Esophagus (tissue), 2 donors: Measurements from ENCODE around the gene IL1RL2. TPM values are rescaled to one million over a fixed set of nuclear protein-coding genes. Genes with fewer than 3 reads are reported as not detected.

ENCODE experiments used
- H3K27ac ChIP-seq, 2 donors: one replicate each; pipeline ENCODE4 v1.5.1; 2013; ENCODE audit warnings: low read depth in 2 of 2, mild to moderate bottlenecking in 2 of 2, inconsistent platforms in 1 of 2, low read length in 1 of 2, moderate library complexity in 1 of 2
- H3K27me3 ChIP-seq, 2 donors: one replicate each; pipeline ENCODE4 v1.6.1; 2013; ENCODE audit warnings: low read length in 2 of 2, control low read depth in 1 of 2, mild to moderate bottlenecking in 1 of 2; ENCODE audit not compliant: insufficient read depth in 2 of 2, control insufficient read depth in 1 of 2
- H3K36me3 ChIP-seq, 2 donors: one replicate each; pipeline ENCODE4 v1.6.1; 2013; ENCODE audit warnings: low read length in 1 of 2; ENCODE audit not compliant: control insufficient read depth in 2 of 2, insufficient read depth in 2 of 2
- H3K4me1 ChIP-seq, 2 donors: one replicate each; pipeline ENCODE4 v1.6.1; 2013; ENCODE audit warnings: low read length in 1 of 2; ENCODE audit not compliant: control insufficient read depth in 2 of 2, insufficient read depth in 2 of 2
- H3K4me3 ChIP-seq, 2 donors: one replicate each; pipeline ENCODE4 v1.5.1; 2013; ENCODE audit warnings: low read length in 2 of 2, mild to moderate bottlenecking in 2 of 2, low read depth in 1 of 2, moderate library complexity in 1 of 2
- H3K9me3 ChIP-seq, 2 donors: one replicate each; pipeline ENCODE4 v1.6.1; 2013; ENCODE audit warnings: mild to moderate bottlenecking in 2 of 2, low read depth in 1 of 2, low read length in 1 of 2, moderate library complexity in 1 of 2; ENCODE audit not compliant: control insufficient read depth in 2 of 2, insufficient read depth in 1 of 2
- WGBS, 2 donors: extraction: QIAGEN DNeasy Blood & Tissue Kit; methylation state at CpG; one replicate each; pipeline ENCODE4 v1.1.7; 2013; 5-methylcytosine and 5-hydroxymethylcytosine counted together
- polyA plus RNA-seq, 2 donors: library from polyadenylated mRNA; stranded (reverse); fragments of 200-250 nt; gene quantifications; one replicate each; pipeline ENCODE4 v1.2.3, GENCODE V29; 2013
- donor health status: healthy with polysubstance abuse.
- donor health status: Bipolar disorder and iron deficiency.

The IL1RL2 gene
- polyA plus RNA-seq, 2 donors: 5.0 to 6.1 TPM

DNA sequence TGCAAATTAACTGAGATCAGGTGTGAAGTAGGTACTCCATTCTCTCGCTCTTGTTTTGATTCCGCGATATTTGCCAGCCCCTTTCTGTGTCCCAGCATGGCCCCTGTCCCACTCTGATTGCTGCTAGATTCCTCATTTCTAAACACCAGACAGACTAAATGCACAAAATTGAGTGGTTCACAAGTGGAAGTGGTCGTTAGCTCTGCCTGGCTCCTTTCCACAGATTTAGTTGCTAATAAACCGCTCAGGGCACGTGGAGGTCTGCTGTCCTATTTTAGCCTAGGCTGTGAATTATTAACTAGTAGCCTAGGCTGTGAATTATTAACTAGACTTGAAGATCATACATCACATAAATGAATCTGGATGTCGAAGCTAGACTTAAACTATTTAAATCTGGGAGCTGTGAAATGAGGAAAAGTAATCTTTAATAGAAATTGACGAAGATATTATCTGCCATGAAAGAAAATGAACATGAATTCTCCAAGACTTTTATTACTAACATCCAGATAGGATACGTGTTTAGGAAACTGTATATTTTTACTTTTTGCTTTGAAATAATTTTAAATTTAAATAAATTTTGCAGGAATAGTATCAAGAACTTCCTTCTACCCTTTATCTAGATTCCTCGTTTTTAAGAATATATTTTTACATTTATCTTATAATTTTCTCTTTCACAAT, 3.7 kb downstream of the IL1RL2 start:
- Histone ChIP-seq H3K4me1 (no peaks in the 10 kb centered on the region), H3K9me3 (no peaks in the 10 kb centered on the region), H3K27me3 (no peaks in the 10 kb centered on the region), H3K36me3 (no peaks in the 10 kb centered on the region), H3K4me3 (no peak overlapping the region), H3K27ac (no peak overlapping the region)
- WGBS, 2 donors: 71 to 90% methylated on average over 10 of the region's 10 CpGs

DNA sequence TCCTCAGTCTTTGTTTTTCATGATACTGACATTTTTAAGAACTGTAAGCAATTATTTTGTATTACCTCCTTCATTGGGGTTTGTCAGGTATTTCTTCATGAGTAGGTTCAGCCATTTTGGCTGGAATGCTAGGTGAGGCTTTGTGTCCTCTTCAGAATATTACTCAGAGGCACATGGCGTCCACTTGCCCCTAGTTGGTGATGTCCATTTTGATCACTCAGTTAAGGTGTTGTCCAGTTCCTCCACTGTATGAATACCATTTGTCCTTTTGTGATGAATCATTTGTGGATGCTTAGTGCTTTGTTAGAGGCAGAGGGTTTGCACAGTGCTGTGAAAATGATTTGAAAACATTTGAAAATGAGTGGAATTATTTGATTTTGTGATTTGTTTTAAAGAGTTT, 4.7 kb downstream of the IL1RL2 start:
- no peaks in the 10 kb centered on the region for H3K9me3 ChIP-seq
- WGBS, 2 donors: 88 to 96% methylated on average over 1 of the region's 1 CpG
- H3K36me3 ChIP-seq: no peaks in the 10 kb centered on the region
- no peaks in the 10 kb centered on the region for H3K4me1 ChIP-seq
- H3K27me3 ChIP-seq: no peaks in the 10 kb centered on the region
- H3K4me3 ChIP-seq: no peak overlapping the region
- H3K27ac ChIP-seq: no peak overlapping the region

DNA sequence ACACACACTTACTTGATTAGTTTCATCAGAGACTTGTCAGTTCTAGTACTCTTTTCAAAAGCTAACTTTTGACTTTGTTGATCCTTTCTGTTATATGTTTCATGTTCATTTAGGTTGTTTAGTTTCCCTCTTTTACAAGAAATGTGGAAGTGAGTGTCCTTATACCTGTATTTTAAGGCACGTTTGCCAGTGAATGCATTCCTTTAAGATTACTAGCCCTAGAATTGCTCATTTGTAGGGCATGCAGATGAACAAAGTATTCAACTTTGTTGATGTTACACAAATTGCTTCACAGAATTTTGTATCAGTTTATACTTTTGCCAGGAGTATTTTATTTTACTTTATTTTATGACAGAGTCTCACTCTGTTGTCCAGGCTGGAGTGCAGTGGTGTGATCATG, 6.3 kb downstream of the IL1RL2 start:
- no peak overlapping the region for H3K4me3 ChIP-seq
- H3K4me1 ChIP-seq: no peaks in the 10 kb centered on the region
- no peaks in the 10 kb centered on the region for H3K36me3 ChIP-seq
- WGBS, 2 donors: 50 to 72% methylated on average over 1 of the region's 1 CpG
- no peaks in the 10 kb centered on the region for H3K27me3 ChIP-seq
- H3K27ac ChIP-seq: no peak overlapping the region
- H3K9me3 ChIP-seq: no peaks in the 10 kb centered on the region

DNA sequence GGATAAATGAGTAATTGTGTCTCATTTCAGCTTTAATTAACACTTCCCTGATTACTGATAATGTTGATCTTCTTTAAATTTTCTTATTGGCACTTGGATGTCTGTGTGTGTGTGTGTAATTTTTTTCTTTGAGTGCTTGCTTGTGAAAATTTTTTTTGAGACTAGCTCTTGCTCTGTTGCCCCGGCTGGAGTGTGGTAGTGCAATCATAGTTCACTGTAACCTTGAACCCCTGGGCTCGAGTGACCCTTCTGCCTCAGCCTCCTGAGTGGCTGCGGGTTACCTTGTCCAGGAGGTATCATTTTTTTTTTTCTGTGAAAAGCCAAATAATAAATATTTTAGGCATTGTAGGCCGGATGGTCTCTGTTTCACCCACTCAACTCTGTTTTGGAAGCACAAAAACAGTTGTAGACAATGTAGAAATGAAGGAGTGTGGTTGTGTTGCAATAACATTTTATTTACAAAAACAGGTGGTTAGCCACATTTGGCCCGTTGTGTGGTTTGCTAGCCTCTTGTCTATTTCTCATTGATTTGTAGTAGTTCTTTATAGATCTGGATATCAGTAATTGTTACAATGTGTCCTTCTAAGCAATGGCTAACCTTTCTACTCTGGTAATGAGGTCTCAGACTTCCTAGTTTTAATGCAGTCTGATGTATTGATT, 7.9 kb downstream of the IL1RL2 start:
- Histone ChIP-seq H3K4me1 (no peaks in the 10 kb centered on the region), H3K27me3 (no peaks in the 10 kb centered on the region), H3K27ac (no peak overlapping the region), H3K4me3 (no peak overlapping the region), H3K9me3 (no peaks in the 10 kb centered on the region), H3K36me3 (no peaks in the 10 kb centered on the region)
- WGBS, 2 donors: 71 to 82% methylated on average over 5 of the region's 5 CpGs

DNA sequence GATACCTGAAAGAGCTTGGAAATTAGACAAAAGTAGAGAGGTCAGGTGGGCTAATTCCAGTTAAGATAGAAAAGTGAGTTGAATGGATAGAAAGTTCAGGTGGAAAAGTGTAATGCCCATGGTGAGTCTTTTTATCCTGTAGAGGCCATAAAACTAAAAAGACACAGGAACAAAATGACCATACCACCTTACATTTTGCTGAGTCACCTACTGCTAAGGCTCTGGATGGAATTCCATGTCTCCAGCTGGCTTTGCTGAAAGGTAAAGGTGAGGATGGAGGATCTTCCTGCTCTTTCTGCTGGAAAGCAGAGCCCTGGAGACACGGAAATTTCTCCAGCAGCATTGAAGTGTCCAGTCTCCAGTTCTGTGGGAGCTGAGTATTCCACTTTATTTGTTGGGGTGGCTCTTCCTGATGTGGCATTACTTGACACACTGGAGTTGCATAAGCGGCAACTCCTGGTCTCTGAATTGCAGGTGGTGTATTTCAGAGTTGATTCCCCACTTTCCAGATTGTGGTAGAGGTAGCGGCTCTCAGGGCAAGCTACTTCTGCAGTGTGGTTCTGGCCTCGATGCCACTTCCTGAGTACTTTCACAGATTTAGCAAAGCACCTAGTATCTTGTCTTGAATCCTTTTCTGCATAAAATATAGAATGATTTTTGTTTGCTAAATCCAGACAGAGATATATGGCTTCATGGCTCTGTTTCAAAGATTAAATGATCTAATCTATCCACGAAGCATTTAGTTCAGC, 10.7 kb downstream of the IL1RL2 start:
- WGBS, 2 donors: 71 to 81% methylated on average over 5 of the region's 5 CpGs
- H3K27ac ChIP-seq: no peak overlapping the region
- no peaks in the 10 kb centered on the region for H3K27me3 ChIP-seq
- peaks cover 0 to 2% of the 10 kb centered on the region in 2 donors for H3K9me3 ChIP-seq
- peaks cover 0 to 4% of the 10 kb centered on the region in 2 donors for H3K36me3 ChIP-seq
- H3K4me1 ChIP-seq: no peaks in the 10 kb centered on the region
- H3K4me3 ChIP-seq: no peak overlapping the region

DNA sequence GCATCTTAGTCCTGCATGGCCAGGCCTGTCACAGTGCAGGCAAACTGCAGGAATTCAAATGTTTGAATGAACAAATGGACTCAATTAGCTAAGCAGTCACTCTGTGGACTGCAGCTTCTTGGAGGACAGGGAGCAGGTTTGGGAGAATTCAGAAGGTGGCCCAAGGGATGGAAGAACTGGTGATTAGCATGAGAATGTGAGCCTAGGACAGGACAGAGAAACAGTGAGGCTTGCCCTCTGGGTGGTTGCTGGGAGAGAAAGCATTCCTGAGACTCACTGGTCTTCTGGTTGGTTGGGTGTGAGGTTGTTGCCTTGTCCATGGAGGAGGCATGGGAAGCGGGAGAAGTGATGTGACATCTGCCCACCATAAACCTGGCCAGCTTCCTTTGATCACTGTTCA, 13.7 kb downstream of the IL1RL2 start:
- H3K4me3 ChIP-seq: no peak overlapping the region
- H3K9me3 ChIP-seq: peaks cover 0 to 2% of the 10 kb centered on the region in 2 donors
- no peaks in the 10 kb centered on the region for H3K4me1 ChIP-seq
- WGBS, 2 donors: 96 to 100% methylated on average over 1 of the region's 1 CpG
- no peak overlapping the region for H3K27ac ChIP-seq
- no peaks in the 10 kb centered on the region for H3K27me3 ChIP-seq
- H3K36me3 ChIP-seq: peaks cover 0 to 4% of the 10 kb centered on the region in 2 donors

DNA sequence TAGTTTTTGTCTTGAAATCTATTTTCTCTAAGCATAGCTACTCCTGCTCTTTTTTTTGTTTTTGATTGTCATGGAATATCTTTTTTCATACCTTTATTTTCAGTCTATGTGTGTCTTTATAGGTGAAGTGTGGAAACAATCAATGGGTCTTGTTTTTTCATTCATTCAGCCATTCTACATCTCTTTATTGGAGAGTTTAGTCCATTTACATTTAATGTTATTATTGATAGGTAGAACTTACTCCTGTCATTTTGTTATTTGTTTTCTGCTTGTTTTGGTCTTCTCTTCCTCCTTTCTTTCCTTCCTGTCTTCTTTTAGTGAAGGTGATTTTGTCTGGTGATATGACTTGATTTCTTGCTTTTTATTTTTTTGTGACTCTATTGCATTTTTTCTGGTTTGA, 17.8 kb downstream of the IL1RL2 start:
- Histone ChIP-seq H3K9me3 (peaks cover 0 to 2% of the 10 kb centered on the region in 2 donors), H3K27ac (no peak overlapping the region), H3K4me1 (peaks cover 3 to 8% of the 10 kb centered on the region in 2 donors), H3K27me3 (no peaks in the 10 kb centered on the region), H3K4me3 (no peak overlapping the region), H3K36me3 (peaks cover 0 to 4% of the 10 kb centered on the region in 2 donors)

DNA sequence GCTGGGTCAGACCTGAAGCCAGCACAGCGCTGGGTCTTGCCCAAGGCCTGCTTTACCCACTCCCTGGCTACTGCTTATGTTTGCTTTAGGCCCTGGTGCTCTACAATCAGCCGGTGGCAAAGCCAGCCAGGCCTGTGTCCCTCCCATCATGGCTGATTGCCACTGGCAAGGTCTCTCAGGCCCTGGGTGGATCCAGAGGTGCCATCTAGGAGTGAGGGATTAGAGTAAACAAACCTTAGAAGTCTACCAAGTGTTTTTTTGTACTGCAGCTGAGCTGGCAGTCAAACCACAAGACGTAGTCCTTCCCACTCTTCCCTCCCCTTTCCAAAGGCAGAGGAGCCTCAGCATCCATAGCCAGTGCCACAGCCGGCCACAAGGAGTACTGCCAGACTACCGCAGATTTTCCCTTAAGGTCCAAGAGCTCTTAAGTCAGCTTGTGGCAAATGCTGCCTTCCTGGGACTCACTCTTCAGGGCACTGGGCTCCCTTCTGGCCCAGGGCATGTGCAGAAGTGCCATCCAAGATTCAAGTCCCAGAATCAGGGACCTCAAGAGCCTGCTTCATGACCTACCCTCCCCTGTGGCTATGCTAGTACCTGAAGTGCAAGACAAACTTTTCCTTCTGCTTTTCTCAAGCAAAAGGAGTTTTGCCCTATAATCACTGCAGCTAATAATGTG, 20.0 kb downstream of the IL1RL2 start:
- Histone ChIP-seq H3K4me3 (no peak overlapping the region), H3K27me3 (no peaks in the 10 kb centered on the region), H3K36me3 (peaks cover 0 to 2% of the 10 kb centered on the region in 2 donors), H3K9me3 (peaks cover 0 to 2% of the 10 kb centered on the region in 2 donors), H3K4me1 (peaks cover 3 to 8% of the 10 kb centered on the region in 2 donors), H3K27ac (peak overlapping the region; percentile 61 to 66)
- WGBS, 2 donors: 39 to 63% methylated on average over 5 of the region's 5 CpGs

DNA sequence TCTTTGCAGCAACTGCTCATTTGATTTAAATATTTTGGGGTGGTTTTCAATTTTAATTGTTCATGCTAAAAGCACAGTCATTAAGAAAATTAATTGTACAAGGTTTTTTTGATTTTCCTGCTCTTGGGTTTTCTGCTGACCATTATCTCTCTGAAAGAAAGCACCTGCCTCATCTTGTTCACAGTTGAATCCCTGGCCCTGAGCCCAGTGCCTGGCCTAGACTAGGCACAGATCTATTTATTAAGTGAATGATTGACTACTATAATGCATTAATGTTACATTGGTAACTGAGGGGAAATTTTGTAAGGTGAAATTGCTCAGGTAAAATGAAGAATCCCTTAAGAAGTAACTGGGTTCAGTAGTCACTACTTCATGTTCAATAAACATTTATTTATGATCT, 22.0 kb downstream of the IL1RL2 start:
- H3K4me1 ChIP-seq: peaks cover 3 to 8% of the 10 kb centered on the region in 2 donors
- no peaks in the 10 kb centered on the region for H3K9me3 ChIP-seq
- H3K27me3 ChIP-seq: no peaks in the 10 kb centered on the region
- H3K27ac ChIP-seq: no peak overlapping the region
- H3K4me3 ChIP-seq: no peak overlapping the region
- H3K36me3 ChIP-seq: no peaks in the 10 kb centered on the region
